Measurements from ENCODE around the gene FHIT.

GRCh38 chr3:59937201-59937600 lies 1314.1 kb downstream of the FHIT start:
- no peak for TF ChIP-seq CTCF (IDR thresholded peaks at IDR 0.05)
- TF ChIP-seq POLR2A (IDR thresholded peaks at IDR 0.05) = no peak
- TF ChIP-seq POLR2AphosphoS5 (IDR thresholded peaks at IDR 0.05) = no peak

All from transverse colon (tissue), 4 donors.